Coronary artery (tissue), 2 donors: ENCODE data around the gene IRF2BP1.

Experiments
- DNase-seq: peaks from one replicate; pipeline ENCODE4 v3.0.0-alpha.2; 2017; ENCODE audit warnings: low spot score
- H3K27ac ChIP-seq, 2 donors: fragments of 200-600 bp; sonication (generic); one replicate each; pipeline ENCODE4 v1.5.1; 2016 to 2019
- H3K4me3 ChIP-seq: fragments of 200-600 bp; sonication (generic); 2 replicates; pipeline ENCODE4 v1.5.1; 2016; ENCODE audit warnings: mild to moderate bottlenecking, moderate library complexity
- CTCF ChIP-seq: fragments of 200-600 bp; sonication (generic); IDR thresholded peaks from one replicate; pipeline ENCODE4 v1.5.1; 2019; ENCODE audit warnings: antibody characterized with exemption

Gene IRF2BP1

GRCh38 chr19:45852983-45853382 lies 33.0 kb downstream of the IRF2BP1 start:
- no peak for DNase-seq
- Histone ChIP-seq H3K27ac (no peak overlapping the region), H3K4me3 (no peak overlapping the region)
- TF ChIP-seq CTCF = no peak

GRCh38 chr19:45852145-45852750 lies 33.7 kb downstream of the IRF2BP1 start:
- no peak for TF ChIP-seq CTCF
- Histone ChIP-seq H3K27ac (no peak overlapping the region), H3K4me3 (no peak overlapping the region)
- no peak for DNase-seq

GRCh38 chr19:45848922-45849321 lies 37.0 kb downstream of the IRF2BP1 start:
- no peak for TF ChIP-seq CTCF
- no peak for DNase-seq
- Histone ChIP-seq H3K27ac (no peak overlapping the region), H3K4me3 (no peak overlapping the region)

GRCh38 chr19:45847663-45848062 lies 38.3 kb downstream of the IRF2BP1 start:
- Histone ChIP-seq H3K27ac (no peak overlapping the region), H3K4me3 (no peak overlapping the region)
- no peak for TF ChIP-seq CTCF
- DNase-seq = no peak

GRCh38 chr19:45842198-45842597 lies 43.7 kb downstream of the IRF2BP1 start:
- no peak for DNase-seq
- H3K4me3 ChIP-seq = no peak overlapping the region
- H3K27ac ChIP-seq = no peak overlapping the region
- no peak for TF ChIP-seq CTCF

- DNase-seq = no peak
- H3K27ac ChIP-seq = no peak overlapping the region
- no peak overlapping the region for H3K4me3 ChIP-seq
- no peak for TF ChIP-seq CTCF
These were observed 51.0 kb downstream of the IRF2BP1 start for GRCh38 chr19:45834970-45835369.
